ENCODE results near the gene SUSD1. TPM values are rescaled to one million over a fixed set of nuclear protein-coding genes. Genes with fewer than 3 reads are reported as not detected.

The SUSD1 gene
- total and polyA plus RNA-seq, 9 of the 15 experiments (the other 6 are each of a cell fraction or from before 2014, with no cell fraction given): 10.9 to 44.4 (median 36.1) TPM

DNA sequence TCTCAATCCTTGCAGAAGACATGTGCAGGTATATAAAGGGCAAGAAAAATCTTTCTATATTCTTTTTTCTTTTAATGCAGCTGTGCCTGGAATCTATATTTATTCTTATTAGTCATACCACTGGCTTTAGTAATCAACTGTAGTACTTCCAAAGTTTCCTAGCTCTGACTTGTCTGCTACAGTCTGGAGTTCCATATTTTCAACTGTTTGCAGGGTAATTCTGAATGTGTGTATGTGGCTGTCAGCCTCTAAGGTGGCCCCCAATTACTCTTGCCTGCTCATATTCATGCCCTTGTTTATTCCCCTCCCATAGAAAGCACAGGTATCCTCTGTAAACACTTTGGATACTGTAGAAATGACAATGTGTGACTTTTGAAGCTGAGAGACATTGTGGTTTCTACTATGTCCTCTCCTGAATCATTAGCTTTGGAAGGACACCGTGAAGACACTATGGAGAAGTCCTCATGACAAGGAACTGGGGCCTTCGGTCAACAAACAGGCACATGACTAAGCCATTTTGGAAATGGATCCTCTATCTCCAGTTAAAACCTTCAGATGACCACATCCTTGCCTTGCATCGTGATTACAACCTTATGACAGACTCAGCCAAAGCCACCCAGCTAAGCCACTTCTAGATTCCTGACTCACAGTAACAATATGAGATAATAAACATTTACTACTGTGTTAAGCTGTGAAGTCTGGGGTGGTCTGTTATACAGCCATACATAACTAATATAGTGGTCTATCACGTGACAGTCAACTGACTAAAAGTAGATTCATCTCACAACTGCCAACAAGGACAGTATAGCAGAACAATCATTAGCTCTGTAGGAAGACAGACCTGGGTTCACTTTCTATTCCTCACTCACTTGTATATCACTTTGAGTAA, 49.5 kb upstream of the SUSD1 start:
- peak overlapping the region in 1 of 2 experiments; percentile 47; a peak in 2 of 4 replicates for H3K9ac ChIP-seq (ENCODE audit: insufficient read depth in 1 of 2, low read depth in 2 of 2, low read length in 2 of 2)
- no peaks in the 10 kb centered on the region for H4K20me1 ChIP-seq (replicated peaks; ENCODE audit: control insufficient read depth, insufficient read depth, low read length)
- H3K4me2 ChIP-seq (ENCODE audit: insufficient read depth, low read length): peak overlapping the region; percentile 22; the same call in 1 of the 2 replicates
- H3K27ac ChIP-seq (ENCODE audit: extremely low read depth, low read depth, low read length): peak overlapping the region; percentile 91
- intact Hi-C loops (cut with micrococcal nuclease) (loop anchor here (2.0 to 10.0 kb wide), 4 partner anchors 44 to 130 kb away; partner anchors contain the start of gene PTBP3), in situ Hi-C loops (cut with MboI) (no loop called here)
- no peaks in the 10 kb centered on the region for H3K9me1 ChIP-seq (ENCODE audit: control insufficient read depth, insufficient read depth, low read length)
- no peak overlapping the region for H3K4me3 ChIP-seq
- BruUV-seq (replicated peaks): no TSS peak
- H3K27me3 ChIP-seq (ENCODE audit: control insufficient read depth in 2 of 2, insufficient read depth in 2 of 2, low read length in 2 of 2): no peaks in the 10 kb centered on the region
- FAIRE-seq: peak; percentile 97
- peak in 2 of 4 experiments; percentile 65 to 86 for DNase-seq (ENCODE audit: extremely low read depth in 1 of 4, low spot score in 3 of 4)
- 3% methylated on average over 4 of the region's 4 CpGs for WGBS (ENCODE audit: insufficient coverage, low coverage, missing lambda C conversion rate)
- peak overlapping the region; percentile 67 for H2AFZ ChIP-seq (ENCODE audit: low read depth, low read length)
- peak; percentile 93 for ATAC-seq
- H3K4me1 ChIP-seq (replicated peaks in 1 of 2; ENCODE audit: control insufficient read depth in 2 of 2, insufficient read depth in 2 of 2, low read length in 2 of 2): peaks cover 0 to 18% of the 10 kb centered on the region in 2 experiments; a peak in 3 of 5 replicates
- no peaks in the 10 kb centered on the region for H3K9me3 ChIP-seq (replicated peaks; ENCODE audit: control insufficient read depth, insufficient read depth, low read depth, low read length)
- ChIA-PET CTCF (ENCODE audit: low intra/inter-chr PET ratio) (no interaction called here), POLR2A (interaction anchor here (0.6 to 2.1 kb wide), 10 partner anchors 8 to 89 kb away, joined by 3 to 11 read pairs (median 4); no protein-coding TSS in a partner anchor)
- H3K79me2 ChIP-seq (ENCODE audit: control insufficient read depth, insufficient read depth, low read length): no peaks in the 10 kb centered on the region
- H3K36me3 ChIP-seq (ENCODE audit: control insufficient read depth, insufficient read depth, low read length): peaks cover 83% of the 10 kb centered on the region
- TF ChIP-seq POLR2G (IDR thresholded peaks at IDR 0.05; ENCODE audit: low read depth, low read length) (no peak), ZNF143 (CRISPR knock-in tag; IDR thresholded peaks at IDR 0.05) (no peak), GATA2 (CRISPR knock-in tag; IDR thresholded peaks at IDR 0.05) (peak; percentile 45; the same call in 1 of the 2 replicates), TAF1 (IDR thresholded peaks at IDR 0.05; ENCODE audit: control insufficient read depth, extremely low read depth, insufficient read depth, low read length, severe bottlenecking) (no peak), NFE2L1 (tag; IDR thresholded peaks at IDR 0.05; ENCODE audit: borderline replicate concordance, low read depth) (peak; percentile 43; the same call in 1 of the 2 replicates), CSDE1 (IDR thresholded peaks at IDR 0.05) (no peak), TBP (optimal IDR thresholded peaks at IDR 0.05; ENCODE audit: low read depth, low read length) (no peak), NR3C1 (CRISPR knock-in tag; IDR thresholded peaks at IDR 0.05) (no peak), ID3 (CRISPR knock-in tag; IDR thresholded peaks at IDR 0.05) (no peak), ID3 (tag; IDR thresholded peaks at IDR 0.05) (peak; percentile 86), ZNF324 (CRISPR knock-in tag; IDR thresholded peaks at IDR 0.05) (0 out of 2 replicates have a peak, but pooled peaks have one; percentile 22), ZNF12 (CRISPR knock-in tag; IDR thresholded peaks at IDR 0.05) (no peak)
- TF ChIP-seq, protein P1, sequence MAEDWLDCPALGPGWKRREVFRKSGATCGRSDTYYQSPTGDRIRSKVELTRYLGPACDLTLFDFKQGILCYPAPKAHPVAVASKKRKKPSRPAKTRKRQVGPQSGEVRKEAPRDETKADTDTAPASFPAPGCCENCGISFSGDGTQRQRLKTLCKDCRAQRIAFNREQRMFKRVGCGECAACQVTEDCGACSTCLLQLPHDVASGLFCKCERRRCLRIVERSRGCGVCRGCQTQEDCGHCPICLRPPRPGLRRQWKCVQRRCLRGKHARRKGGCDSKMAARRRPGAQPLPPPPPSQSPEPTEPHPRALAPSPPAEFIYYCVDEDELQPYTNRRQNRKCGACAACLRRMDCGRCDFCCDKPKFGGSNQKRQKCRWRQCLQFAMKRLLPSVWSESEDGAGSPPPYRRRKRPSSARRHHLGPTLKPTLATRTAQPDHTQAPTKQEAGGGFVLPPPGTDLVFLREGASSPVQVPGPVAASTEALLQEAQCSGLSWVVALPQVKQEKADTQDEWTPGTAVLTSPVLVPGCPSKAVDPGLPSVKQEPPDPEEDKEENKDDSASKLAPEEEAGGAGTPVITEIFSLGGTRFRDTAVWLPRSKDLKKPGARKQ (CRISPR knock-in tag; IDR thresholded peaks at IDR 0.05): no peak
- TF ChIP-seq, protein P2, sequence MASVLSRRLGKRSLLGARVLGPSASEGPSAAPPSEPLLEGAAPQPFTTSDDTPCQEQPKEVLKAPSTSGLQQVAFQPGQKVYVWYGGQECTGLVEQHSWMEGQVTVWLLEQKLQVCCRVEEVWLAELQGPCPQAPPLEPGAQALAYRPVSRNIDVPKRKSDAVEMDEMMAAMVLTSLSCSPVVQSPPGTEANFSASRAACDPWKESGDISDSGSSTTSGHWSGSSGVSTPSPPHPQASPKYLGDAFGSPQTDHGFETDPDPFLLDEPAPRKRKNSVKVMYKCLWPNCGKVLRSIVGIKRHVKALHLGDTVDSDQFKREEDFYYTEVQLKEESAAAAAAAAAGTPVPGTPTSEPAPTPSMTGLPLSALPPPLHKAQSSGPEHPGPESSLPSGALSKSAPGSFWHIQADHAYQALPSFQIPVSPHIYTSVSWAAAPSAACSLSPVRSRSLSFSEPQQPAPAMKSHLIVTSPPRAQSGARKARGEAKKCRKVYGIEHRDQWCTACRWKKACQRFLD (CRISPR knock-in tag; IDR thresholded peaks at IDR 0.05): peak; percentile 99

Measured in K562 (cell line).